K562 (cell line): ENCODE measurements around the gene RNU6-9. TPM values are rescaled to one million over a fixed set of nuclear protein-coding genes. Genes with fewer than 3 reads are reported as not detected.
A peak's percentile ranks its signal among the peaks of the same experiment; 100 is the strongest.

Source experiments
- ARID2 ChIP-seq: fragments of 450-650 bp; IDR thresholded peaks from 2 replicates; pipeline ENCODE4 v1.6.1; 2017; ENCODE audit warnings: antibody characterized with exemption, mild to moderate bottlenecking
- C11orf30 ChIP-seq: fragments of 450-650 bp; IDR thresholded peaks from 2 replicates; pipeline ENCODE4 v1.6.1; 2016; ENCODE audit warnings: low read depth, mild to moderate bottlenecking
- CAMTA2 ChIP-seq: fragments of 250-450 bp; sonication (Bioruptor Pico); conservative IDR thresholded peaks from 2 replicates; pipeline ENCODE4 v1.5.1; 2022
- CBFA2T2 ChIP-seq: fragments of 450-650 bp; conservative IDR thresholded peaks from 2 replicates; pipeline ENCODE4 v1.6.1; 2017; ENCODE audit warnings: mild to moderate bottlenecking
- CTCFL ChIP-seq: IDR thresholded peaks from 2 replicates; pipeline ENCODE4 v1.6.1; 2011; ENCODE audit warnings: borderline replicate concordance, low read depth, mild to moderate bottlenecking, moderate library complexity, low read length; ENCODE audit not compliant: insufficient read depth, poor library complexity, severe bottlenecking
- HNRNPL ChIP-seq: fragments of 200-400 bp; formaldehyde crosslinking; IDR thresholded peaks from 2 replicates; pipeline ENCODE4 v1.6.1; 2017; ENCODE audit warnings: low read depth, mild to moderate bottlenecking, low read length
- MIER1 ChIP-seq: fragments of 450-650 bp; IDR thresholded peaks from 2 replicates; pipeline ENCODE4 v1.6.1; 2016; ENCODE audit warnings: antibody characterized with exemption, mild to moderate bottlenecking, low read depth
- NEUROD1 ChIP-seq: fragments of 150-350 bp; IDR thresholded peaks from 2 replicates; pipeline ENCODE4 v1.6.1; 2014; ENCODE audit warnings: borderline replicate concordance, low read length, low read depth; ENCODE audit not compliant: partially characterized antibody
- RCOR1 ChIP-seq, 2 experiments: IDR thresholded peaks; 2 replicates each; pipeline ENCODE4 v1.6.1; 2012; ENCODE audit warnings: low read depth in 2 of 2, low read length in 2 of 2, borderline replicate concordance in 1 of 2, improper control_type of control experiment in 1 of 2
- SMAD3 ChIP-seq: fragments of 450-650 bp; formaldehyde crosslinking; conservative IDR thresholded peaks from 2 replicates; pipeline ENCODE4 v1.4.0; 2020; ENCODE audit warnings: mild to moderate bottlenecking
- TAF7 ChIP-seq: fragments of 450-650 bp; IDR thresholded peaks from 2 replicates; pipeline ENCODE4 v1.6.1; 2016; ENCODE audit warnings: missing genetic modification characterization, missing compliant biosample characterization
- TARDBP ChIP-seq: fragments of 450-650 bp; IDR thresholded peaks from 2 replicates; pipeline ENCODE4 v1.6.1; 2016
- TFE3 ChIP-seq: fragments of 450-650 bp; formaldehyde crosslinking; IDR thresholded peaks from 2 replicates; pipeline ENCODE4 v1.4.0; 2020; ENCODE audit warnings: mild to moderate bottlenecking, mixed read lengths
- XRCC3 ChIP-seq: fragments of 450-650 bp; IDR thresholded peaks from 2 replicates; pipeline ENCODE4 v1.6.1; 2017; ENCODE audit warnings: mild to moderate bottlenecking, moderate library complexity
- XRCC4 ChIP-seq: IDR thresholded peaks from one replicate; pipeline ENCODE4 v1.6.1; 2011; ENCODE audit not compliant: insufficient read depth, insufficient read length; ENCODE audit errors: extremely low read depth
- ZBTB26 ChIP-seq: fragments of 450-650 bp; formaldehyde crosslinking; IDR thresholded peaks from 2 replicates; pipeline ENCODE4 v1.4.0; 2022; ENCODE audit warnings: missing genetic modification characterization
- ZFP1 ChIP-seq: fragments of 450-650 bp; formaldehyde crosslinking; IDR thresholded peaks from 2 replicates; pipeline ENCODE4 v1.4.0; 2020; ENCODE audit warnings: mild to moderate bottlenecking, mixed read lengths
- ZFX ChIP-seq: sonication (generic); formaldehyde crosslinking; IDR thresholded peaks from 2 replicates; pipeline ENCODE4 v1.8.0; 2022; ENCODE audit warnings: mild to moderate bottlenecking, missing genetic modification reagents, moderate library complexity
- ZNF12 ChIP-seq: sonication (generic); formaldehyde crosslinking; IDR thresholded peaks from 2 replicates; pipeline ENCODE4 v1.4.0; 2020; ENCODE audit warnings: mild to moderate bottlenecking, missing genetic modification reagents
- ZNF224 ChIP-seq: sonication (generic); formaldehyde crosslinking; IDR thresholded peaks from 2 replicates; pipeline ENCODE4 v1.8.0; 2022; ENCODE audit warnings: mild to moderate bottlenecking, missing genetic modification reagents
- ZNF277 ChIP-seq: fragments of 250-450 bp; sonication (Bioruptor Pico); IDR thresholded peaks from 2 replicates; pipeline ENCODE4 v1.8.0; 2022; ENCODE audit warnings: inconsistent platforms, mild to moderate bottlenecking, moderate library complexity, borderline replicate concordance
- ZNF766 ChIP-seq: fragments of 200-800 bp; sonication (Bioruptor generic); conservative IDR thresholded peaks from 2 replicates; pipeline ENCODE4 v1.6.1; 2016; ENCODE audit warnings: missing genetic modification characterization, missing compliant biosample characterization
- polyA plus RNA-seq, 8 experiments: library from polyadenylated mRNA; depleted of rRNA in 4 of 8; stranded (reverse) in 5 of 8; unstranded in 3 of 8; fragments of >200 nt; fragmentation: Nextera tagmentation in 2 of 8; fragmentation: Illumina TruSeq in 1 of 8; extraction: Ambion mirVana in 2 of 8; extraction: Trizol in 1 of 8; gene quantifications; 2 replicates each; pipeline versions ENCODE4 v1.2.1 to v1.2.3, GENCODE V29; 2011 to 2014; ENCODE audit warnings: inconsistent platforms in 1 of 8, missing spikeins in 1 of 8
- total RNA-seq, 7 experiments: library from RNA; depleted of rRNA in 6 of 7; stranded (reverse); fragments of >200 nt in 6 of 7; fragmentation: Illumina TruSeq in 2 of 7; extraction: Trizol in 2 of 7; gene quantifications; 2 replicates each; pipeline versions ENCODE4 v1.2.1 to v1.2.3, GENCODE V29; 2011 to 2021; ENCODE audit warnings: low replicate concordance in 1 of 7

RNU6-9 gene
- total and polyA plus RNA-seq, 9 of the 15 experiments (the other 6 are each of a cell fraction or from before 2014, with no cell fraction given), result not detected

GRCh38 chr19:907183-907853 lies 14.0 kb downstream of the RNU6-9 start (continued):
- TF ChIP-seq CTCFL, result no peak
- peak; percentile 56; the same call in 1 of the 2 replicates for TF ChIP-seq ZNF766 (CRISPR knock-in tag)
- TF ChIP-seq ZFX (CRISPR knock-in tag), result peak; percentile 81
- no peak for TF ChIP-seq ZBTB26 (CRISPR knock-in tag)
- no peak for TF ChIP-seq ZNF224 (CRISPR knock-in tag)
- no peak for TF ChIP-seq ZNF12 (CRISPR knock-in tag)
- peak in 1 of 2 experiments; percentile 95; a peak in 2 of 4 replicates for TF ChIP-seq RCOR1 (IDR thresholded peaks at IDR 0.05; ENCODE audit: borderline replicate concordance in 1 of 2, low read depth in 2 of 2, low read length in 2 of 2)
- no peak for TF ChIP-seq TAF7
- no peak for TF ChIP-seq CAMTA2 (CRISPR knock-in tag)
- TF ChIP-seq SMAD3 (CRISPR knock-in tag), result peak; percentile 41; the same call in 1 of the 2 replicates
- TF ChIP-seq C11orf30, result no peak
- TF ChIP-seq ZNF277, result no peak
- peak; percentile 88 for TF ChIP-seq CBFA2T2
- peak; percentile 68; the same call in 1 of the 2 replicates for TF ChIP-seq TARDBP
- TF ChIP-seq NEUROD1, result peak; percentile 96
- 0 out of 2 replicates have a peak, but pooled peaks have one; percentile 17 for TF ChIP-seq ZFP1
- no peak for TF ChIP-seq TFE3 (CRISPR knock-in tag)
- TF ChIP-seq XRCC4, result no peak
- no peak for TF ChIP-seq MIER1
- TF ChIP-seq XRCC3, result no peak
- TF ChIP-seq ARID2, result no peak
- peak; percentile 77 for TF ChIP-seq HNRNPL
